ENCODE data around the gene PCDH9. TPM values are rescaled to one million over a fixed set of nuclear protein-coding genes. Genes with fewer than 3 reads are reported as not detected.

PCDH9 gene
- total and polyA plus RNA-seq, 5 experiments from 2014 or later: 0.04 to 1.7 (median 0.35) TPM

GRCh38 chr13:66414066-66414800 lies 815.9 kb downstream of the PCDH9 start:
- DNase-seq: no peak
- H3K4me1 Mint-ChIP-seq: no peaks in the 10 kb centered on the region
- no peak for ATAC-seq
- no peaks in the 10 kb centered on the region for H3K27me3 Mint-ChIP-seq
- POLR2A ChIA-PET: no interaction called here
- peaks cover 0 to 11% (median 3%) of the 10 kb centered on the region in 9 donors for H3K9me3 Mint-ChIP-seq
- H3K36me3 Mint-ChIP-seq: no peaks in the 10 kb centered on the region
- no peak overlapping the region for H3K4me3 Mint-ChIP-seq
- no peak overlapping the region for H3K27ac Mint-ChIP-seq

- Mint-ChIP-seq H3K27me3 (no peaks in the 10 kb centered on the region), H3K4me3 (no peak overlapping the region), H3K9me3 (peaks cover 0 to 2% (median 0%) of the 10 kb centered on the region in 9 donors), H3K36me3 (no peaks in the 10 kb centered on the region), H3K4me1 (no peaks in the 10 kb centered on the region), H3K27ac (no peak overlapping the region)
- ATAC-seq (no peak), DNase-seq (no peak)
- POLR2A ChIA-PET: no interaction called here
These were observed 819.8 kb downstream of the PCDH9 start for GRCh38 chr13:66410314-66410713.

- H3K27me3 Mint-ChIP-seq: no peaks in the 10 kb centered on the region
- DNase-seq: no peak
- no peaks in the 10 kb centered on the region for H3K36me3 Mint-ChIP-seq
- no peak overlapping the region for H3K4me3 Mint-ChIP-seq
- POLR2A ChIA-PET: no interaction called here
- no peak for ATAC-seq
- H3K27ac Mint-ChIP-seq: no peak overlapping the region
- peaks cover 0 to 2% (median 0%) of the 10 kb centered on the region in 9 donors for H3K9me3 Mint-ChIP-seq
- no peaks in the 10 kb centered on the region for H3K4me1 Mint-ChIP-seq
These were observed 820.6 kb downstream of the PCDH9 start for GRCh38 chr13:66409542-66409941.

GRCh38 chr13:66407128-66407527 lies 823.0 kb downstream of the PCDH9 start:
- H3K4me1 Mint-ChIP-seq: no peaks in the 10 kb centered on the region
- H3K9me3 Mint-ChIP-seq: peaks cover 0 to 2% (median 0%) of the 10 kb centered on the region in 9 donors
- H3K4me3 Mint-ChIP-seq: no peak overlapping the region
- POLR2A ChIA-PET: no interaction called here
- no peak for ATAC-seq
- no peak for DNase-seq
- no peaks in the 10 kb centered on the region for H3K27me3 Mint-ChIP-seq
- no peak overlapping the region for H3K27ac Mint-ChIP-seq
- H3K36me3 Mint-ChIP-seq: no peaks in the 10 kb centered on the region

GRCh38 chr13:66405908-66406802 lies 824.0 kb downstream of the PCDH9 start:
- Mint-ChIP-seq H3K27ac (no peak overlapping the region), H3K9me3 (peaks cover 0 to 2% (median 0%) of the 10 kb centered on the region in 9 donors), H3K27me3 (no peaks in the 10 kb centered on the region), H3K4me3 (no peak overlapping the region), H3K36me3 (no peaks in the 10 kb centered on the region), H3K4me1 (no peaks in the 10 kb centered on the region)
- POLR2A ChIA-PET: no interaction called here
- DNase-seq (no peak), ATAC-seq (no peak)

GRCh38 chr13:66402546-66402945 lies 827.6 kb downstream of the PCDH9 start:
- Mint-ChIP-seq H3K36me3 (no peaks in the 10 kb centered on the region), H3K27me3 (no peaks in the 10 kb centered on the region), H3K4me1 (no peaks in the 10 kb centered on the region), H3K9me3 (peaks cover 0 to 4% (median 0%) of the 10 kb centered on the region in 9 donors), H3K27ac (no peak overlapping the region), H3K4me3 (no peak overlapping the region)
- no peak for DNase-seq
- POLR2A ChIA-PET: no interaction called here
- no peak for ATAC-seq

GRCh38 chr13:66402066-66402465 lies 828.1 kb downstream of the PCDH9 start:
- Mint-ChIP-seq H3K36me3 (no peaks in the 10 kb centered on the region), H3K27ac (no peak overlapping the region), H3K4me3 (no peak overlapping the region), H3K4me1 (no peaks in the 10 kb centered on the region), H3K27me3 (no peaks in the 10 kb centered on the region), H3K9me3 (peaks cover 0 to 4% (median 0%) of the 10 kb centered on the region in 9 donors)
- no peak for ATAC-seq
- POLR2A ChIA-PET: no interaction called here
- DNase-seq: no peak

- ATAC-seq (no peak), DNase-seq (no peak)
- Mint-ChIP-seq H3K4me1 (no peaks in the 10 kb centered on the region), H3K9me3 (peaks cover 0 to 2% (median 0%) of the 10 kb centered on the region in 9 donors), H3K4me3 (no peak overlapping the region), H3K27ac (no peak overlapping the region), H3K36me3 (no peaks in the 10 kb centered on the region), H3K27me3 (no peaks in the 10 kb centered on the region)
- POLR2A ChIA-PET: no interaction called here
These were observed 829.8 kb downstream of the PCDH9 start for GRCh38 chr13:66400292-66400691.

GRCh38 chr13:66399873-66400272 lies 830.3 kb downstream of the PCDH9 start:
- Mint-ChIP-seq H3K36me3 (no peaks in the 10 kb centered on the region), H3K27me3 (no peaks in the 10 kb centered on the region), H3K4me1 (no peaks in the 10 kb centered on the region), H3K9me3 (peaks cover 0 to 2% (median 0%) of the 10 kb centered on the region in 9 donors), H3K4me3 (no peak overlapping the region), H3K27ac (no peak overlapping the region)
- POLR2A ChIA-PET: no interaction called here
- no peak for ATAC-seq
- no peak for DNase-seq

- ATAC-seq (no peak), DNase-seq (no peak)
- no peaks in the 10 kb centered on the region for H3K36me3 Mint-ChIP-seq
- H3K4me3 Mint-ChIP-seq: no peak overlapping the region
- H3K4me1 Mint-ChIP-seq: no peaks in the 10 kb centered on the region
- H3K9me3 Mint-ChIP-seq: peaks cover 0 to 2% (median 0%) of the 10 kb centered on the region in 9 donors
- POLR2A ChIA-PET: no interaction called here
- no peaks in the 10 kb centered on the region for H3K27me3 Mint-ChIP-seq
- H3K27ac Mint-ChIP-seq: no peak overlapping the region
These were observed 833.0 kb downstream of the PCDH9 start for GRCh38 chr13:66397133-66397532.

- POLR2A ChIA-PET: no interaction called here
- DNase-seq (no peak), ATAC-seq (no peak)
- no peak overlapping the region for H3K4me3 Mint-ChIP-seq
- H3K27ac Mint-ChIP-seq: no peak overlapping the region
- peaks cover 0 to 5% (median 0%) of the 10 kb centered on the region in 9 donors for H3K9me3 Mint-ChIP-seq
- H3K36me3 Mint-ChIP-seq: no peaks in the 10 kb centered on the region
- no peaks in the 10 kb centered on the region for H3K4me1 Mint-ChIP-seq
- H3K27me3 Mint-ChIP-seq: no peaks in the 10 kb centered on the region
These were observed 838.8 kb downstream of the PCDH9 start for GRCh38 chr13:66391322-66391721.

- Mint-ChIP-seq H3K27ac (no peak overlapping the region), H3K36me3 (no peaks in the 10 kb centered on the region), H3K4me1 (no peaks in the 10 kb centered on the region), H3K4me3 (no peak overlapping the region), H3K9me3 (peaks cover 0 to 3% (median 0%) of the 10 kb centered on the region in 9 donors), H3K27me3 (no peaks in the 10 kb centered on the region)
- ATAC-seq (no peak), DNase-seq (no peak)
- POLR2A ChIA-PET: no interaction called here
These were observed 851.2 kb downstream of the PCDH9 start for GRCh38 chr13:66378894-66379293.

GRCh38 chr13:66377569-66377968 lies 852.6 kb downstream of the PCDH9 start:
- no peak for DNase-seq
- H3K4me1 Mint-ChIP-seq: no peaks in the 10 kb centered on the region
- H3K27ac Mint-ChIP-seq: no peak overlapping the region
- no peaks in the 10 kb centered on the region for H3K36me3 Mint-ChIP-seq
- no peak overlapping the region for H3K4me3 Mint-ChIP-seq
- POLR2A ChIA-PET: no interaction called here
- ATAC-seq: no peak
- H3K9me3 Mint-ChIP-seq: peaks cover 0 to 3% (median 0%) of the 10 kb centered on the region in 9 donors
- H3K27me3 Mint-ChIP-seq: no peaks in the 10 kb centered on the region

Measured in naive thymus-derived CD8-positive, alpha-beta T cell (primary cell).